ENCODE results near the gene MAD1L1.

MAD1L1 gene

DNA sequence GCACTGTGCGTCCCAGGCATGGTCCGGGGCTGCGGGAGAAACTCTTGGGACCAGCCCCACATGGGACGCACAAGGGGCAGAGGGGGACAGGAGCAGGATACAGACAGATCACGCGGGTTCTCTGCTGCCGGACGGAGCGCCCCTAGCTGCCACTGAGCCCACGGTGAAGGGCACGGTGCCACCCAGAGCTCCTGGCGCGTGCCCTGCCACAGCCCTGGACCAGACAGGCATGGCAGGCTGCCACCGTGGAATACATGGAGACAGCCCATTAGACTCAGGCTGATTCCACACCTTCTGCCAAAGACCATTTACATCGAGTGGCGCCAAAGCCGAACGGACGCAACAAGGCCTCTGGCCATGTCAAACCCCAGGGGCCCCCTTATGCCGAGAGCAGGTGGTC lies 90.4 kb downstream of the MAD1L1 start:
- Histone ChIP-seq H3K4me3 (ENCODE audit: control insufficient read depth in 1 of 7, extremely low read depth in 1 of 7, insufficient read depth in 4 of 7, low read depth in 2 of 7, low read length in 6 of 7) (no peak overlapping the region), H3K36me3 (ENCODE audit: control insufficient read depth in 4 of 4, insufficient read depth in 4 of 4, low read length in 3 of 4) (peaks cover 2 to 47% (median 27%) of the 10 kb centered on the region in 4 experiments), H3K27ac (ENCODE audit: insufficient read depth in 1 of 2, low read depth in 1 of 2, low read length in 2 of 2, poor library complexity in 1 of 2, severe bottlenecking in 2 of 2) (no peak overlapping the region), H3K9me3 (ENCODE audit: control extremely low read depth in 1 of 5, control insufficient read depth in 4 of 5, insufficient read depth in 2 of 5, low read depth in 1 of 5, low read length in 4 of 5) (no peaks in the 10 kb centered on the region), H3K4me1 (ENCODE audit: control extremely low read depth in 1 of 4, control insufficient read depth in 4 of 4, insufficient read depth in 4 of 4, low read length in 3 of 4) (peaks cover 3 to 17% (median 15%) of the 10 kb centered on the region in 4 experiments), H3K27me3 (replicated peaks in 2 of 5; ENCODE audit: control insufficient read depth in 4 of 5, insufficient read depth in 5 of 5, low read length in 4 of 5) (no peaks in the 10 kb centered on the region)
- POLR2A ChIA-PET = no interaction called here
- DNase-seq = no peak
- CTCF ChIA-PET = no interaction called here
- WGBS (ENCODE audit: insufficient coverage) = 99% methylated on average over 20 of the region's 20 CpGs

DNA sequence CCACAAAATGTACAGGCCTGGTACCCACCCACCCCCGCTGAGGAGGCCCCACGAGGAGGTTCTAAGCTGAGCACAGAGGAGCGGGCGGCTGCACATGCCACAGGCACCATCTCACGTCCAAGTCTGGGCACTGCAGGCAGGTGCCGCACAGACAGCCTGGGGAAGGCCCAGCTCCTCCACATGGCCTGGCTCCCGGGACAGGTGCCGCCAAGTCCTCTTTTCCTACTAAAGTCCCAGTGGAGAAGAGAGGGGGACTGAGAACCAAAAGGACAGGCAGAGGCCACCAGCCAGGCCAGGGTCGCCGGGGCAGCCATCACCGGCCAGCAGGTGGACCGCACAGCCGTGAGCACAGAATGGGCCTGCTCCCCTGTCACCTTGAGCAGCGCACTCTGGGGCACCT lies 91.1 kb downstream of the MAD1L1 start:
- Histone ChIP-seq H3K27me3 (replicated peaks in 2 of 5; ENCODE audit: control insufficient read depth in 4 of 5, insufficient read depth in 5 of 5, low read length in 4 of 5) (no peaks in the 10 kb centered on the region), H3K36me3 (ENCODE audit: control insufficient read depth in 4 of 4, insufficient read depth in 4 of 4, low read length in 3 of 4) (peaks cover 2 to 43% (median 22%) of the 10 kb centered on the region in 4 experiments), H3K4me1 (ENCODE audit: control extremely low read depth in 1 of 4, control insufficient read depth in 4 of 4, insufficient read depth in 4 of 4, low read length in 3 of 4) (peaks cover 3 to 17% (median 15%) of the 10 kb centered on the region in 4 experiments), H3K4me3 (ENCODE audit: control insufficient read depth in 1 of 7, extremely low read depth in 1 of 7, insufficient read depth in 4 of 7, low read depth in 2 of 7, low read length in 6 of 7) (no peak overlapping the region), H3K9me3 (ENCODE audit: control extremely low read depth in 1 of 5, control insufficient read depth in 4 of 5, insufficient read depth in 2 of 5, low read depth in 1 of 5, low read length in 4 of 5) (no peaks in the 10 kb centered on the region), H3K27ac (ENCODE audit: insufficient read depth in 1 of 2, low read depth in 1 of 2, low read length in 2 of 2, poor library complexity in 1 of 2, severe bottlenecking in 2 of 2) (no peak overlapping the region)
- POLR2A ChIA-PET = no interaction called here
- DNase-seq = no peak
- WGBS (ENCODE audit: insufficient coverage) = over 99% methylated on average over 14 of the region's 14 CpGs
- CTCF ChIA-PET = no interaction called here

DNA sequence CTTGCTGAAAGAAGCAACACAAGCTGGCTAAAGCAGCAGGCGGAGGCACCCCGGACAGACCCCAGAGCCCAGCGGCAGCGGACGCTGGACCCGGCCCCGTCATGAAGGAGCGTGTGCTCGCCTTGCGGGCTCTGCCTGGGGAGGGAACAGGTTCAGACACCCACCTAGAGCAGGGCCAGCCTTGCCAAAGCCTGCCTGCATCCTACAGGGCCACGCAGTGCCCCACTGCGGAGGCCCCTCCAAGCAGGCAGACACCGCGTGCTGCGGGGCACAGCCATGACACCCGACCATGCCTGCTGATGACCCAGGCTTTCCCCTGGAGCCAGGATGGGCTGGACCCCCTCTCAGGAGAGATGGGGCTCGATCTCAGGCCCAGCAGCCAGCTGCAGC lies 91.7 kb downstream of the MAD1L1 start:
- CTCF ChIA-PET = interaction anchor here (1.0 kb wide), 1 partner anchor 10 kb away, joined by 4 read pairs; no protein-coding TSS in a partner anchor
- 98% methylated on average over 16 of the region's 17 CpGs for WGBS (ENCODE audit: insufficient coverage)
- Histone ChIP-seq H3K27ac (ENCODE audit: insufficient read depth in 1 of 2, low read depth in 1 of 2, low read length in 2 of 2, poor library complexity in 1 of 2, severe bottlenecking in 2 of 2) (no peak overlapping the region), H3K4me1 (ENCODE audit: control extremely low read depth in 1 of 4, control insufficient read depth in 4 of 4, insufficient read depth in 4 of 4, low read length in 3 of 4) (peaks cover 3 to 17% (median 15%) of the 10 kb centered on the region in 4 experiments), H3K36me3 (ENCODE audit: control insufficient read depth in 4 of 4, insufficient read depth in 4 of 4, low read length in 3 of 4) (peaks cover 2 to 44% (median 21%) of the 10 kb centered on the region in 4 experiments), H3K4me3 (ENCODE audit: control insufficient read depth in 1 of 7, extremely low read depth in 1 of 7, insufficient read depth in 4 of 7, low read depth in 2 of 7, low read length in 6 of 7) (no peak overlapping the region), H3K27me3 (replicated peaks in 2 of 5; ENCODE audit: control insufficient read depth in 4 of 5, insufficient read depth in 5 of 5, low read length in 4 of 5) (no peaks in the 10 kb centered on the region), H3K9me3 (ENCODE audit: control extremely low read depth in 1 of 5, control insufficient read depth in 4 of 5, insufficient read depth in 2 of 5, low read depth in 1 of 5, low read length in 4 of 5) (no peaks in the 10 kb centered on the region)
- DNase-seq = no peak
- POLR2A ChIA-PET = no interaction called here

DNA sequence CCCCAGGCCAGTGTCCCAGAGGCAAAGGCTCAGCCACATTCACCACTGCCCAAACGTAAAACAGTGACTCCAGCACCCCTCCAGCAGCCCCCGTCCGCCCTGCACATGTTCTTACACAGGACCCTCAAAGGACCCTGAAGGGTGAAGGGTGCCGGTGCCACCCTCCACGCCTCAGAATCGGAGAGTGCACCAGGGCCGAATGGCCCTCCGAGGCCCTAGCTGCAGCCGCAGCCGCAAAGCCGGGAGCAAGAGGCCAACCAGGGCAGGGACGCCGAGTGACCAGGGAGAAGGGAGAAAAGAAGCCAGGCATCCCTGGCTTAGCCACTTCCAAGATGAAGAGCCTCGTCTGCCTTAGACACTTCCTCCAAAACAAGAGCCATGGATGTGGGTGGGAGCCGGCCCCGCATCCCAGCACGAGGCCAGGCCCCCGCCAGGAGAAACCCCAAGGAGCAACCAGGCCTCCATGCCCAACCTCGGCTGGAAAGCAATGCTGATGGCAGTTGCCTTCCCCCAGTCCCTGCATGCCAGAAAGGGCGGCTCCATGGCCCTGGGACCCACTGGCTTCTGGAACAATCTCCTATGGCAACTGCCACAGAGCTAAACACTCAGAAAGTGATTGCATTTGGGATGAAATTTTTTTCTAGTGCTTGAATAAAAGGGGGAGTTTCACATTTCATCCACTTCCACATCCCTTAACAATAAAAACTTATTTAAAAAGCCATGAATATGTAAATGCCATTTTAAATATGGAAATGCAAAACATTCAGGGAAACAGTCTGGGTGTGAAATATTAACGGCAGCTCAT lies 92.3 kb downstream of the MAD1L1 start:
- Histone ChIP-seq H3K4me3 (ENCODE audit: control insufficient read depth in 1 of 7, extremely low read depth in 1 of 7, insufficient read depth in 4 of 7, low read depth in 2 of 7, low read length in 6 of 7) (no peak overlapping the region), H3K9me3 (ENCODE audit: control extremely low read depth in 1 of 5, control insufficient read depth in 4 of 5, insufficient read depth in 2 of 5, low read depth in 1 of 5, low read length in 4 of 5) (no peaks in the 10 kb centered on the region), H3K36me3 (ENCODE audit: control insufficient read depth in 4 of 4, insufficient read depth in 4 of 4, low read length in 3 of 4) (peaks cover 0 to 41% (median 21%) of the 10 kb centered on the region in 4 experiments), H3K27me3 (replicated peaks in 2 of 5; ENCODE audit: control insufficient read depth in 4 of 5, insufficient read depth in 5 of 5, low read length in 4 of 5) (no peaks in the 10 kb centered on the region), H3K27ac (ENCODE audit: insufficient read depth in 1 of 2, low read depth in 1 of 2, low read length in 2 of 2, poor library complexity in 1 of 2, severe bottlenecking in 2 of 2) (no peak overlapping the region), H3K4me1 (ENCODE audit: control extremely low read depth in 1 of 4, control insufficient read depth in 4 of 4, insufficient read depth in 4 of 4, low read length in 3 of 4) (peaks cover 3 to 17% (median 15%) of the 10 kb centered on the region in 4 experiments)
- POLR2A ChIA-PET = no interaction called here
- WGBS (ENCODE audit: insufficient coverage) = 97% methylated on average over 17 of the region's 21 CpGs
- DNase-seq = no peak
- CTCF ChIA-PET = interaction anchor here (1.0 kb wide), 1 partner anchor 10 kb away, joined by 4 read pairs; no protein-coding TSS in a partner anchor

DNA sequence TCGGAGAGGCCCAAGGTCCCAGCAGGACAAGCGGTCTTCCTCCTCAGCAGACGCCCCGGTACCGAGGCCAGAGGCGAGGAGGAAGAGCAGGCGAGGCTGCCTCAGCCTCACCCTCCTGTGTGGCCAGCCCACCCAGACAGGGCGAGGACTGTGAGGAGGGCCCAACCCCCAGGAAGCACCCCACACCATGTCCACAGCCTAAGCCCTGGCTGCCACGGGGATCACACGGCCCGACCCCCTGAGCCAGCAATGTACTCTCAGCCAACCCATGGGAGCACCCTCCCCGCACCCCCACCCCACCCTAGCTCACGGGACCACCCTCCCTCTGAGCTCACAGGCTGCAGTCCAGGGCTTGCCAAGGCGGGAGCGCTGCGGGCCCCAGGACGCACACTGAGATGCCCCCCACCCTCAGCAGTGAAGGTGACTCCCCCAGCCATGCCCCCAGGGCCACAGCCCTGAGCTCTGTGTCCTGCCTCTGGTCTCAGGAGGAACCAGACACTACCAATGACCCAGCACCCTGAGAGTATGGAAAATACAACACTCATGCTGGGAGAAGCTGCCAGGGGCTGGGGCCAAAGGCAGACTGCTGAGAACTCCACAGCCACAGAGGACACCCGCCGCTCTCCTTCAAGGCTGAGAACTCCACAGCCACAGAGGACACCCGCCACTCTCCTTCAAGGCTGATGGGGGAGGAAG lies 93.6 kb downstream of the MAD1L1 start:
- CTCF ChIA-PET = interaction anchor here (1.0 kb wide), 1 partner anchor 16 kb away, joined by 4 read pairs; no protein-coding TSS in a partner anchor
- WGBS (ENCODE audit: insufficient coverage) = 99% methylated on average over 12 of the region's 20 CpGs
- H3K27ac ChIP-seq (ENCODE audit: insufficient read depth in 1 of 2, low read depth in 1 of 2, low read length in 2 of 2, poor library complexity in 1 of 2, severe bottlenecking in 2 of 2) = peak overlapping the region in 1 of 2 experiments; percentile 40
- H3K4me3 ChIP-seq (ENCODE audit: control insufficient read depth in 1 of 7, extremely low read depth in 1 of 7, insufficient read depth in 4 of 7, low read depth in 2 of 7, low read length in 6 of 7) = peak overlapping the region in 4 of 7 experiments; percentile 24 to 57 (median 31)
- H3K36me3 ChIP-seq (ENCODE audit: control insufficient read depth in 4 of 4, insufficient read depth in 4 of 4, low read length in 3 of 4) = peaks cover 0 to 29% (median 13%) of the 10 kb centered on the region in 4 experiments
- H3K4me1 ChIP-seq (ENCODE audit: control extremely low read depth in 1 of 4, control insufficient read depth in 4 of 4, insufficient read depth in 4 of 4, low read length in 3 of 4) = peaks cover 3 to 17% (median 15%) of the 10 kb centered on the region in 4 experiments
- POLR2A ChIA-PET = no interaction called here
- no peaks in the 10 kb centered on the region for H3K27me3 ChIP-seq (replicated peaks in 2 of 5; ENCODE audit: control insufficient read depth in 4 of 5, insufficient read depth in 5 of 5, low read length in 4 of 5)
- DNase-seq = no peak
- H3K9me3 ChIP-seq (ENCODE audit: control extremely low read depth in 1 of 5, control insufficient read depth in 4 of 5, insufficient read depth in 2 of 5, low read depth in 1 of 5, low read length in 4 of 5) = no peaks in the 10 kb centered on the region

DNA sequence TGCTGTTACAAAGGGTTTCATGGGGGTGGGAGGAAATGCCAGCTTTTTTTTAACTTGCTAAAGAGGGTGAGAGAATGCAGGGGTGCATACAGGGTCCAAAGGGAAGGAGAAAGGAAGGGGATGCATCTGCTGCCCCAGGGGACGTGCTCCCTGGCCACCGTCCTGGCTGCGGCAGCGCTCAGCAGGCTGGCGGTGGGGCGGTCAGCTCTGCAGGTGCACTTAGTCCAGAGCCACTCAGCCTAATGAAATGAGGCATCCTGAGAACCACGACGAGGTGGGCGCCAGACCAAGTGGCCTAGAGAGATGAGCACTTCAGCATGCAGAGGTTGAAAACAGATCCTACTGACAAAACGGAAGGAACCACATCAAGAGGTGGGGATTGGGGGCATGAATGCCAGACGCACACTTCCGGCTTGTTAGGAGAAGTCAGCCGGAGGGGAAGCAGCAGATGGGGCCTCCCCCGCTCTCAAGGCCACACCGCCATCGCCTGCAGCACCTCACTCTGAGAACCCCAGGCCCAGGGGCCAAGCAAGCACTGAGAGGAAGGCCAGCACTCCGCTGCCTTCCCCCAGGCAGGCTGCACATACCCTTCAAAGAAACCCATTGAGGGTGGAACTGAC lies 94.5 kb downstream of the MAD1L1 start:
- peak; percentile 77 to 90 (median 89) for DNase-seq
- Histone ChIP-seq H3K27me3 (replicated peaks in 2 of 5; ENCODE audit: control insufficient read depth in 4 of 5, insufficient read depth in 5 of 5, low read length in 4 of 5) (no peaks in the 10 kb centered on the region), H3K4me1 (ENCODE audit: control extremely low read depth in 1 of 4, control insufficient read depth in 4 of 4, insufficient read depth in 4 of 4, low read length in 3 of 4) (peaks cover 3 to 17% (median 15%) of the 10 kb centered on the region in 4 experiments), H3K36me3 (ENCODE audit: control insufficient read depth in 4 of 4, insufficient read depth in 4 of 4, low read length in 3 of 4) (peaks cover 0 to 26% (median 13%) of the 10 kb centered on the region in 4 experiments), H3K4me3 (ENCODE audit: control insufficient read depth in 1 of 7, extremely low read depth in 1 of 7, insufficient read depth in 4 of 7, low read depth in 2 of 7, low read length in 6 of 7) (peak overlapping the region in 4 of 7 experiments; percentile 24 to 57 (median 31)), H3K27ac (ENCODE audit: insufficient read depth in 1 of 2, low read depth in 1 of 2, low read length in 2 of 2, poor library complexity in 1 of 2, severe bottlenecking in 2 of 2) (peak overlapping the region in 1 of 2 experiments; percentile 40), H3K9me3 (ENCODE audit: control extremely low read depth in 1 of 5, control insufficient read depth in 4 of 5, insufficient read depth in 2 of 5, low read depth in 1 of 5, low read length in 4 of 5) (no peaks in the 10 kb centered on the region)
- CTCF ChIA-PET = interaction anchor here (1.8 kb wide), 1 partner anchor 12 kb away, joined by 5 read pairs; no protein-coding TSS in a partner anchor
- POLR2A ChIA-PET = no interaction called here
- WGBS (ENCODE audit: insufficient coverage) = 44% methylated on average over 15 of the region's 17 CpGs

Measured in common myeloid progenitor, CD34-positive (primary cell).